Mucosa of gallbladder (tissue), 1 donor: ENCODE measurements around the gene SHF. TPM values are rescaled to one million over a fixed set of nuclear protein-coding genes. Genes with fewer than 3 reads are reported as not detected.
"Not testable (repeated sequence)": the region's sequence is repeated elsewhere in the genome, so short reads cannot be mapped to it uniquely, and the experiment has no call there.

Source experiments
- DNase-seq: peaks from one replicate; pipeline ENCODE4 v3.0.0-alpha.2; 2020; ENCODE audit warnings: low spot score
- total RNA-seq: library from RNA; stranded (reverse); gene quantifications from one replicate; pipeline ENCODE4 v1.2.1, GENCODE V29; 2021
- donor health status: DM: no; HTN: no; CAD: no.

Gene SHF
- total RNA-seq, 1 donor from 2014 or later, result 10.4 TPM

- no peak for DNase-seq
Measured at GRCh38 chr15:45147606-45148005, 40.2 kb downstream of the SHF start.

GRCh38 chr15:45146405-45146804 is 41.4 kb downstream of the SHF start:
- no peak for DNase-seq

- no peak for DNase-seq
Measured at GRCh38 chr15:45144775-45145174, 43.0 kb downstream of the SHF start.

GRCh38 chr15:45143946-45144345 is 43.8 kb downstream of the SHF start:
- no peak for DNase-seq

- no peak for DNase-seq
Measured at GRCh38 chr15:45143056-45143455, 44.7 kb downstream of the SHF start.

- DNase-seq, result no peak
Measured at GRCh38 chr15:45141386-45141785, 46.4 kb downstream of the SHF start.

GRCh38 chr15:45140557-45141250 is 47.1 kb downstream of the SHF start:
- no peak for DNase-seq

GRCh38 chr15:45139770-45140169 is 48.0 kb downstream of the SHF start:
- no peak for DNase-seq

GRCh38 chr15:45138814-45139765 is 48.7 kb downstream of the SHF start:
- DNase-seq, result no peak

GRCh38 chr15:45137703-45138102 is 50.1 kb downstream of the SHF start:
- DNase-seq, result no peak

GRCh38 chr15:45136378-45136764 is 51.4 kb downstream of the SHF start:
- DNase-seq, result no peak

GRCh38 chr15:45135705-45136377 is 51.9 kb downstream of the SHF start:
- DNase-seq, result not testable (repeated sequence)

- no peak for DNase-seq
Measured at GRCh38 chr15:45134682-45135604, 52.8 kb downstream of the SHF start.

- no peak for DNase-seq
Measured at GRCh38 chr15:45134046-45134445, 53.7 kb downstream of the SHF start.

- no peak for DNase-seq
Measured at GRCh38 chr15:45133561-45133920, 54.2 kb downstream of the SHF start.

GRCh38 chr15:45132844-45133560 is 54.8 kb downstream of the SHF start:
- no peak for DNase-seq

- DNase-seq, result no peak
Measured at GRCh38 chr15:45131510-45131909, 56.3 kb downstream of the SHF start.

GRCh38 chr15:45130291-45131000 is 57.3 kb downstream of the SHF start:
- DNase-seq, result no peak

- peak; percentile 49 for DNase-seq
Measured at GRCh38 chr15:45129651-45130129, 58.1 kb downstream of the SHF start, which contains the start of the genes DUOX1 and DUOXA1. DUOX1 (plus strand) TSS chr15:45129994; CDS start chr15:45131967, 1,973 bp downstream. DUOXA1 (minus strand) TSS chr15:45129879; CDS start chr15:45123014, 6,865 bp downstream.
